Left cardiac atrium (tissue), 4 donors: ENCODE measurements around the gene CELSR2. TPM values are rescaled to one million over a fixed set of nuclear protein-coding genes. Genes with fewer than 3 reads are reported as not detected.
A peak's percentile ranks its signal among the peaks of the same experiment; 100 is the strongest.

ENCODE experiments used
- ATAC-seq, 2 donors: fragments of 200-7000 bp; cut with Tn5 transposase; one replicate each; pipeline ENCODE4 v1.9.1; 2020; ENCODE audit warnings: mild to moderate bottlenecking in 2 of 2, moderate library complexity in 2 of 2
- DNase-seq: peaks from one replicate; pipeline ENCODE4 v3.0.0-alpha.2; 2020
- intact Hi-C, 2 donors: fragments of 100-400 bp; cut with DNase I; formaldehyde crosslinking; loops; one replicate each; pipeline versions ENCODE4 v1.14.1 to v1.15.1; 2022 to 2023
- total RNA-seq, 2 donors: library from RNA; stranded (reverse); fragmentation: NEBNext Ultra II Directional; extraction: Animal tissue kit (Norgen Biotek cat#: 25700); gene quantifications; one replicate each; pipeline ENCODE4 v1.2.1, GENCODE V29; 2021
- donor health status: DM: no; HTN: yes; CAD: no.
- donor health status: DM: no; HTN: yes; CAD: no; lungs with severe emphysema.
- donor health status: DM: yes; HTN: yes; CAD: no.
- donor health status: Dilated cardiomyopathy.

CELSR2 gene
- total RNA-seq, 2 donors from 2014 or later: 15.6 to 21.1 TPM

- intact Hi-C loops: loop anchor here in 1 of 2 donors (10.0 kb wide), 1 partner anchor 265 kb away; the partner anchor contains the start of gene GPR61
Measured at GRCh38 chr1:109269212-109269980, 20.1 kb downstream of the CELSR2 start.

GRCh38 chr1:109269981-109270622 lies 20.8 kb downstream of the CELSR2 start:
- DNase-seq (no peak), ATAC-seq (no peak)
- intact Hi-C loops: loop anchor here in 1 of 2 donors (10.0 kb wide), 1 partner anchor 265 kb away; the partner anchor contains the start of gene GPR61

More at GRCh38 chr1:109269212-109269980, 20.1 kb downstream of the CELSR2 start:
- no peak for ATAC-seq
- no peak for DNase-seq

GRCh38 chr1:109270623-109271317 lies 21.4 kb downstream of the CELSR2 start:
- ATAC-seq (no peak), DNase-seq (no peak)
- intact Hi-C loops: no loop called here

GRCh38 chr1:109271458-109271857 lies 22.1 kb downstream of the CELSR2 start:
- ATAC-seq: no peak
- intact Hi-C loops: no loop called here
- DNase-seq: no peak

GRCh38 chr1:109272021-109272799 lies 22.9 kb downstream of the CELSR2 start:
- DNase-seq (no peak), ATAC-seq (no peak)
- intact Hi-C loops: no loop called here

- DNase-seq (no peak), ATAC-seq (no peak)
- intact Hi-C loops: no loop called here
Measured at GRCh38 chr1:109272831-109273547, 23.6 kb downstream of the CELSR2 start.

GRCh38 chr1:109273570-109274288 lies 24.4 kb downstream of the CELSR2 start:
- ATAC-seq (no peak), DNase-seq (no peak)
- intact Hi-C loops: no loop called here

GRCh38 chr1:109274533-109275476 lies 25.5 kb downstream of the CELSR2 start:
- intact Hi-C loops: loop anchor here (5.0 kb wide), 2 partner anchors 127 to 257 kb away; no protein-coding TSS in a partner anchor
- ATAC-seq (peak in 1 of 2 donors; percentile 36), DNase-seq (no peak)

- no peak for DNase-seq
- intact Hi-C loops: loop anchor here (5.0 kb wide), 2 partner anchors 126 to 256 kb away; no protein-coding TSS in a partner anchor
- no peak for ATAC-seq
Measured at GRCh38 chr1:109275706-109276345, 26.5 kb downstream of the CELSR2 start.

- intact Hi-C loops: loop anchor here (2.0 to 5.0 kb wide), 3 partner anchors 121 to 255 kb away; no protein-coding TSS in a partner anchor
- DNase-seq (peak; percentile 80), ATAC-seq (peak; percentile 64 to 75)
Measured at GRCh38 chr1:109277434-109278204, 28.3 kb downstream of the CELSR2 start.

GRCh38 chr1:109279615-109280278 lies 30.4 kb downstream of the CELSR2 start:
- no peak for ATAC-seq
- DNase-seq: no peak
- intact Hi-C loops: loop anchor here (2.0 to 5.0 kb wide), 3 partner anchors 119 to 253 kb away; no protein-coding TSS in a partner anchor

GRCh38 chr1:109280862-109281261 lies 31.5 kb downstream of the CELSR2 start:
- intact Hi-C loops: no loop called here
- DNase-seq: no peak
- no peak for ATAC-seq

- intact Hi-C loops: no loop called here
- no peak for DNase-seq
Measured at GRCh38 chr1:109281680-109282496, 32.5 kb downstream of the CELSR2 start.

GRCh38 chr1:109282497-109282951 lies 33.2 kb downstream of the CELSR2 start:
- intact Hi-C loops: no loop called here
- DNase-seq (no peak), ATAC-seq (no peak)

More at GRCh38 chr1:109281680-109282496, 32.5 kb downstream of the CELSR2 start:
- no peak for ATAC-seq
